ENCODE results near the gene GPHN. TPM values are rescaled to one million over a fixed set of nuclear protein-coding genes. Genes with fewer than 3 reads are reported as not detected.

Gene GPHN
- polyA plus RNA-seq, 3 donors, result 82.6 to 84.4 (median 83.7) TPM

DNA sequence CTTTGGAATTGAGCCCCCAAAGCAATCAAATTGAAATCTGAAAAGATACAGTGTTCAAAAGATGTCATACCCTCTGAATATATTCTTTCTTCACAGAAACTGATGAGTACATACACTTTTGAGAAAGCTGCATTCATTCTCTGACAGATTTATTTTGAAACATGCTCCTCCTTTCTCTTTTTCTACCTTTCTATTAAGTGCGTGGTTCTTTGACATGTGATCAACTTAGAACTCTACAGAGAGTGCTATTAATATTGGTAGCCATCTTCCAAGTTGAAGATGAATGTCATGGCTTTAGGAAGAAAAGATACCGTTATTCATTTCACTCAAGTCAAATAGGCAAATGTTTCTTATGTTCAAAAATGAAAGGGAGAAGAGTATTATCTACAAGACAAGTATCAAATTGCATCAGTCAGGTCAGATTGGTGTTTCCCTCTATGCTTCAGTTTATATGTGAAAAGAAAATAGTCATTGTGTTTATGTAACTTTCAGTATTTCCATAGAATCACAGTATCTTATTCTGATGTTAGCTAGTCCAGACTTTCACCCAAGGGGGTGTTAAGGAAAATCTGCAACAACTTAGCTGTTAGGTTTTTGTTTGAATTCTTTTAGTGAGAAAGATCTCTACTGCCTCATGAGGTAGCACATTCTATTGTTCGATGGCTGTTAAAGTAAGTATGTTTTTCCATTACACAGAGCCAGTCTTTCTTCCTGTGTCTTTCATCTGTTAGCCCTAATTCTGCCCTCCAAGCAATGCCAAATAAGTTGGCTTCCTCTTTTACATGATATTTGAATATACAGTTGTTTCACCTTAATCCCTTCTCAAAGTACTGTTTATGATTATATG is 625.9 kb downstream of the GPHN start:
- no peak for DNase-seq (ENCODE audit: low read depth in 3 of 3, low spot score in 2 of 3)

DNA sequence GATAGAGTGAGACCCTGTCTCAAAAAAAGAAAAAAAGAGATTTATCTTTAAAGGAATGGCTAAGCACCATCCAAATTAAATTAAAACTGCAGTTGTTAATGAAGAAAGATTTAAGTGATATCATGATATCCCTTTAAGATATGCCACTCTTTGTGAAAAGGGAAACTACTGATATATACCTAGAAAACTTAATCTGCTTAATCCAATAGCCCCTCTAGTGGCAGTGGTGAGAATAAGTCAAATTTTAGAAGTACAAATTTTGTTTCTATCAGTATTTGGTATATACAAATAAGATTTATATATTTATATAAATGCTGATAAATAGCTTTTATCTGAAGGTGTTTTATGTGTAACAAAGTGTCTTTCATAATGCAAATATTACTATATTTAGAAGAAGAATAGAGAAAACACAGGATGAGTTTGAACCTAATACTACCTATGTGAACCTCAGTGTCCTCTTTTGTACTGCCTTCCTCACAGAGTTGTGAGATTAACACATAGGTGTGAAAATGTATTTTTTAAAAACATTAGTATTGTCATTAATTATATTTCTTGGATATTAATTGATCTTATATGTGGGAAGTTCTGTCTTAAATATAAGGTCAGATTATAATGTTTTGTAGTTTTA is 629.9 kb downstream of the GPHN start:
- DNase-seq (ENCODE audit: low read depth in 3 of 3, low spot score in 2 of 3), result no peak

DNA sequence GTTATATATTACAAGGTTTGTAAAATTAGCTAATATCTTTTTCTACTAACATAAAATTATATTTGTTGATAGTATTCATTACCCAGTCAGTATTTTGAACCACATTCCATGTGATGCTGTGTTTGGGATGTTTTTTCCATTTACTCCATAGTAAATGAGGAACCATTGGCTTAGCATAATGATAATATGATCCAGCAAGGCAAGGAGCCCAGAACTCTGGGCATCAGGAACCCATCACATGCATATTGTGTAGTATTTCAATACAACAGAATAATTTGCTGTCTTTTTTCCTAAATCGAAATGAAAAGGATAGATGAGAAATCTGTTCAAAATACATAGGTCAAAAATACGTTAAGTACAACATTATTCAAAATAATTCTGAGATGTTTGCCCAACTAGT is 632.6 kb downstream of the GPHN start:
- no peak for DNase-seq (ENCODE audit: low read depth in 3 of 3, low spot score in 2 of 3)

DNA sequence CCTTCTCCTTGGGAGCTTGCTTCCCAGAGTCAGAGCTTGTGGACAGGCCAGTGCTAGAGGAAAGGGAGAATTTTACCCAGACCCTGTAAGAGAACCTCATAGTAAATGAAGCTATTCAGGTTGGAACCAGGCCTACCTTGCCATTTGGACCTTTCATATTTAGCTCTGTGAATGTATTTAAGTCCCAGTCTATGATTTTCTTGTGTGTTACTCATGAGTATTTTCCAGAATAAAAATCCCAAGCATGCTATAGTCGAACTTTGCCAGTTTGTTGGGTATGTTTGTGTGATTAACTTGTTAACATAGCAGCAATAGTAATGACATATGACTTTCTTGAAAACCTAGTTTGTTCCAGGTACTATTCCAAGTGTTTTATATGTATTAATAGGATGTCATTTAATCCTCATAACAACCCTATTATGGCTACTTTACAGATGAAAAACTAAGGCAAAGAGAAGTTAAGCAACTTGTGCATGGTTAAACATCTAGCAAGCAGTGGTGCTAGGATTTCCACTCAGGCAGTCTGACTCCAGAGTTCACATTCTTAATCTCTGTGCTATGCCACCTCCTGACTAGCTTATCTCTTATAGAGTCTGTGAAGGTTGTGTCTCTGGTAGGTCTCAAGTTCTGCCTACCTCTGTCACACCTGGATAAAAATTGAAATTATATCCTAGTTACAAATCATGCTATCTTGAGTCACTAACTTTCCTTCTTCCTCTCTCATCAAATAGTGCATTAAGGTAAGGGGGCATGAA is 633.4 kb downstream of the GPHN start:
- no peak for DNase-seq (ENCODE audit: low read depth in 3 of 3, low spot score in 2 of 3)

DNA sequence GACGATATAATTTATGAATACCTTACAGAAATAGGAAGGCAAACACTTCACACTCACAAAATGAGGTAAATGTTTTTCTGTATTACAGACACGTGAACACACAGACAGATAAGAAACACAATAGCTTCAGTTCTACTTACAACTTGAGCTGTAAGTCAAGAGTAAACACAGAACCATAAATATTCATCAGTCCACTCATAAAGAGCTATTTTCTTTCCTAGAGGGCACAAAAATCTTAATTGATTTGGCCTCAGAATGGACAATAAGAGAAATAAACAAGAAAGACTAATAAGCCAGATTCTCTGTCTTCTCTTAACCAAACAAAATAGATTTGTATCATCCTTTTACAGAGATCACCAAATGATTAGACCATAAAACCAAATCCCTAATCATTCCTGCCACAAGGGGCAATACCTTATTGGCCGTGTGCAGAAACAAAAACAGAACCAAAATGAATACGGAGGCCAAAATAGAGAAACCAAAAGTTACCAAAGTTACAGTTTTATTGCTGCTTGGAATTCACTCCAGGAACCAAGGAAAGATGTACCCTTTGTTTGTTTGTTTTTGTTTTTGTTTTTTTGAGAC is 643.2 kb downstream of the GPHN start:
- no peak for DNase-seq (ENCODE audit: low read depth in 3 of 3, low spot score in 2 of 3)

DNA sequence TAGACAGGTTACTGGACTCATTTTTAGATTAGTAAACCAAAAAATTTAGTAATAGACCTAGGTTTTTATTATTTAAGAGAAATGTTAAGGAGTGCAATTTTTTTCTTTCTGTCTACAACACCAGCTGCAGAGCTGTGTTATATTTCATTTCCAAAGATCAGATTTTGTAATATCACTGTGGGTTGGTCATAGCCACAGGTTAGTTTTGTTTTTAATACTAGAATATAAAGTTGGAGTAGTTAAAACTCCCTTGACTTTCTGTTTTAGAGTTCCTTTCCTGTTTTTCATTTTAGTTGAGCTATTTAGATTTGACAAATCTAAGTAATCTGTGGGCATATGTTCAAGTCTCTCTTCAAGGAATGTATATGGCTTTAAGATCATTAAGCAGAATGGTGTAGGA is 650.6 kb downstream of the GPHN start:
- DNase-seq (ENCODE audit: low read depth in 3 of 3, low spot score in 2 of 3), result no peak

DNA sequence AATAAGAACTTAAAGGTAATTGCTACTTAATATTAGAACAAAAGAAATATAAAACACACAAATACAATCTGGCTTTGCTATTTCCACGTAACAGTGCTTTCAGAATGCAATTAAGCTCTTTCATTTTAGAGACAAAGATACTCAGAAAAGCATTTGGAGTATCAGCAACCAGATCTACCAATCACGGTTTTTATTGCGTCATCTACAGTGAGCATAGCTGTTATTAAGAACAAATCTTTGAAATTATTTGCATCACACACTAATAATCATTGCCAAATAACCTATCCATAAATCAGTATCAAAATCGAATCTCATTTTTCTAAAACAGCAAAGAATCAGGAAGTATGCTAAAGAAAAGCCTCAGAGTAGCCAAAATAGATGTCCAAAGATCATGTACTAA is 654.4 kb downstream of the GPHN start:
- DNase-seq (ENCODE audit: low read depth in 3 of 3, low spot score in 2 of 3), result no peak

DNA sequence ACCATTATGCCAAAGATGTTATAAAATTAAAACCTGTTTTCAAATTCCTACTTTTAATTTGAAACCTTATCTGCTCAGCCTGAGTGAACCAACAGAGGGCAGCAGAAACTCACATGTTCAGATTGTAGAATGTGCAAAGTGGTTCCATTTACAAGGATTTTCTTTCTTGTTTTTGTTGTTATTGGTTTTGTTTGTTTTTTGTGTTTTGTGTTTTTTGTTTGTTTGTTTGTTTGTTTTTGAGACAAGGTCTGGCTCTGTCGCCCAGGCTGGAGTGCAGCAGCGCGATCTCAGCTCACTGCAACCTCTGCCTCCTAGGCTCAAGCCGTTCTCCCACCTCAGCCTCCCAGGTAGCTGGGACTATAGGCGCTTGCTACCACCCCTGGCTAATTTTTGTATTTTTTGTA is 658.5 kb downstream of the GPHN start:
- DNase-seq (ENCODE audit: low read depth in 3 of 3, low spot score in 2 of 3), result peak; percentile 15 to 21 (median 16)

DNA sequence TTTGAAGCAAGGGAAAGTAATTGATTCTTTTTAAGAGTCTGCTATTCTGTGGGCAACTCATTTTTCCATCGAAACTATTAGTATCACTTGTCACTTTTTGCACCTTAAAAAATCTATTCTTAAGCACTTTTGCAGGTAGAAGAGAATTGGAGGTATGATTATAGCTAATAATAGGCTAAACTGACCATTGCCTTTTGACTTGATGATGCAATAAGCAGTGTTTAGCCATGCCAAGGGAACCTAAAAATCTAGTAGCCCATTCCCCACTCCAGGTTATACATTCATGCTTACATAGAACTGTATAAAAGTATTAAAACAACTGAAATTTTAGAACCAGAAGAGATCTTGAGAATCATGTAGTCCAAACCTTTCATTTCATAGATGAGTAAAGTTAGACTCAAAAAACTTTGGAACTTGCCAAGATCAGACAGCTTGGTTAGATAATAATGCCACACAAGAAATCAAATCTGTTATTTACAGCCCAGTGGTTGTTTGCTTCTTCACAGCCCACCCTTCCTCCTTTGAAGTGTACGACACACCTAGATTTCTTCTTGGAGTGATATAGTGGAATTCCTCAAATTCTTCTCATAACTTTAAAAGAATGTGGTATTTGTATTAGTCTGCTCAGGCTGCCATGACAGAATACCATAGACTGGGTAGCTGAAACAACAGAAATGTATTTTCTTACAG is 659.6 kb downstream of the GPHN start:
- no peak for DNase-seq (ENCODE audit: low read depth in 3 of 3, low spot score in 2 of 3)

DNA sequence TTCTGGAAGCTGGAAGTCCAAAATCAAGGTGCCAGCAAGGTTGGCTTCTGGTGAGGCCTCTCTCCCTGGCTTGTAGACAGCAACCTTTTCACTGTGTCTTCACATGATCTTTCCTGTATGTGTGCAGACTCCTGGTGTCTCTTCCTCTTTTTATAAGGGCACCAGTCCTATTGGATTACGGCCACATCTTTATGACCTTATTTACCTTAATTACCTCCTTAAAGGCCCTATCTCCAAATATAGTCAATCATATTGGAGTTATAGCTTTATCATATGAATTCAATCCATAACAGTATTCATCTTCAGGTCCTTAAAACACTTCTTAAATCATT is 660.1 kb downstream of the GPHN start:
- no peak for DNase-seq (ENCODE audit: low read depth in 3 of 3, low spot score in 2 of 3)

DNA sequence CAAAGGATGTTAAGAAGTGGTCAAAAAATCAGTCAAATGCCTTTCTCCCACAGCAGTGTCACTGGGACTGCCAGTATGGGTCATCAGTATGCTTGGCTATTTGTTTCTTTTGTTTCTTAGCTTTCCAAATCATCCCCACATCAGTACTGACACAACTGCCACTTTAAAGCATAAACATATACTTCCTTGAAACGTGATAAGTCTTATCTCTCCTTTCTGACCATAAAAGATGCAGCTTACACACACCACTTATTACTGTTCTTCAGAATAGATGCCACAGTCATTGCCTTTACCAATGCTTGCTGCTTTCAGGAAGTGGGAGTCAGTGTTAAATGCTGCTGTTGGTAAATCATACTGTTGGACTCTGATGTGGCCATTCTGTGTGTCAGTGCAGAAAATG is 662.7 kb downstream of the GPHN start:
- DNase-seq (ENCODE audit: low read depth in 3 of 3, low spot score in 2 of 3), result no peak

DNA sequence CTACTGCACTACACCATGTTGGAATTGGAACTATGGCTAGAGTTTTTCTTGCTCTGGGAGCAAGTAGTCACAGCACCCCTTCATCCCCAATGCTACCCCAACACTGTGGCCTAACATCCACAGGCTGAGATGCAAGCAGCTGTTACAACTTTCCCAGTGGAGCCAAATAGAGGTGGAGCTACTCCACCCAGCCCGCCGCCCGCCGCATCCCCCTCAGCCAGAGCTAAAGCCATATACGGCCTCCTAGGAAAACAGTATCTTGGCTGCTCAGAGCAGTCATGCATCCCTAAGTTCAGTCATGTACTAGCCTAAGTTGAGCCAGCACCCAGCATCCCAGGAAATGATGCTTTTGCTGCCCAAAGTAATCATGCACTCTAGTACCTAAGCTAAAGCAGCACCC is 664.1 kb downstream of the GPHN start:
- DNase-seq (ENCODE audit: low read depth in 3 of 3, low spot score in 2 of 3), result no peak

DNA sequence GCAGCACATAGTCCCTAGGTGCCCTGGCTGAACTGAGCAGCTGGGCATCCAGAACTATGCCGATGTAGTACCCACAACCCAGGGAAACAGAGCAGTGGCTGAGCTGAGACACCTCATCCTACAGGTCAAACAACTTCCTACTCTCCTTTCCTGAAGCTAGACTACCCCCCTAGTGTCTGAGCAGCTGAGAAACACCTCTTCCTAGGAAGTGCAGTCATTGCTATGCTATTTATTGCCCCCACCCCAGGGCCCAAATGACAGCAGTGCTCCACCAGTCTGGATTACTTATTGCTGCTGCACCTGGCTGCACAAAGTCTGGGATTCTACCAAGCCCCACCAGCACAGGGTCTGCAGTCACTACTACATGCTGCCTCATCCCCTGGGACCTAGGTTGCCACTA is 664.6 kb downstream of the GPHN start:
- DNase-seq (ENCODE audit: low read depth in 3 of 3, low spot score in 2 of 3), result no peak

DNA sequence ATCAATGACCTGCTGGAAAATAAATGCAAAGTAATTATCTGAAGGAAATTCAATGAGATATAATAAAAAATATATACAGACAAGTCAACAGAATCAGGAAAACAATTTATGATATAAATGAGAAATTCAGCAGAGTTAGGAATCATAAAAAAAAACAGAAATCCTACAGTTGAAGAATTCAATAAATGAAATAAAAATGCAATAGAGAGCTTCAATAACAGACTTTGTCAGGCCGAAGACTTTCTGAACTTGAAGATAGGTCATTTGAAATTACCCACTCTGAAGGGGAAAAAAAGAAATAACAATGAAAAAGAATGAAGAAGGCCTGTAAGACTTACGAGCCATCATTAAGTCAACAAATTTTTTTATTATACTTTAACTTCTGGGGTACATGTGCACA is 665.8 kb downstream of the GPHN start:
- DNase-seq (ENCODE audit: low read depth in 3 of 3, low spot score in 2 of 3), result no peak

DNA sequence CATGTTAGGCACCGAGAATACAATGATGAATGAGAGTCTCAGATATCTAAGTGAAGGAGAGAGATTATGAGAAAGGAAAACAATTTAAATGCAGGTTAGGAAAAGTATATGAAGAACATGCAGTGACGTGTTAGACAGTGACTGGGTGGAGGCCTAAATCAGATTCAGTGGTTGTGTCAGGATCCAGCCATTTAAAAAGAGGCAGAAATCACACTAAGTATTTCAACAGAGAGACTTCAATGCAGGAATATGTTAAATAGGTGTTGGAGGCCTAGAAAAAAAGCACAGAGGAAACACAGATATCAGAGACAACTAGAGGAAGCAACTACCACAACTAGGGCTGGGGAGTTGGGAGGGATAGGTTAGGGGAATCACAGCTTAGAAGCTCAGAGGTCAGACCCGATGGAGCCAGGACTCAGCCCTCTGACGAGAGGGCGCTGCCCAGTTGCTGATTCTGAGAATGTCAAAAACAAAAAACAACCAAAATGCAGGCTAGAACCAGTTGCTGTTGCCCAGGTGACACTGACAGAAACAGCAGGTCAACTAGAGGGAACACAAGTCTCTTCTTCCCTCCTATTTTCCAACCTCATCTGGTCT is 678.3 kb downstream of the GPHN start:
- no peak for DNase-seq (ENCODE audit: low read depth in 3 of 3, low spot score in 2 of 3)

DNA sequence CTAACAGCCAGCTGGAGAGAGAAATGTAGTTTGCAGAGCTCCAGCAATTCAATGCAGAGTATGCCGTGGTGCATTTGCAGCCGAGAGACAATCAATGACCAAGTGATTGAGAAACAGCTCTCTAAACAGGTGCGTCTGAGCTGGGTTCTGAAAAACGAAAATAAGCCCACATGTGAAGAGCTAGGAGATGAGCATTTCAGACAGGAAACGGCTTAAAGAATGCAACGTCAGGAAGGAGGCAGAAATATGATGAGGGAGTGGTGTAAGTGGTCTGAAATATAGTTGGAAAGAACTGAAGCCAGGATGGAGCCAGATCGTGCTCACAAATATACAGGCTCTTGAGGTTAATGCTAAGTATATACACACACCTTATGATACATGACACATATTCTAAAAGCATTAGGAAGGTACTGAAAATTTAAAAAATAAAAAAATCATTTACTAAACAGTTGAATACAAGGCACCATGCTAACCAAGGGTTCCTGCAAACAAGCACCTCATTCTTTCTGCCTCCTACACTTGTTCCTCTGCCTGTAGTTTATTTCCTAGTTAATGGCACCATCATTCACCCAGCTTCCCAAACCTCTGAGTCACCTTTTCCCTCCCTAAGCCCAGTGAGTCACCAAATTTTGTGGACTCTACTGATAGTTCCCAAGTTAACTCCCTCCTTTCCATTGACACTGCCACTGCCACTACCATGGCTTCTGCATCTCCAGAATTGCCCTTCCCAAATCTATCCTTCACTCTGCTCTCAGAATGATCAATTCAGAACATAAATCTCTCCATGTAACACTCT is 679.0 kb downstream of the GPHN start:
- no peak for DNase-seq (ENCODE audit: low read depth in 3 of 3, low spot score in 2 of 3)

DNA sequence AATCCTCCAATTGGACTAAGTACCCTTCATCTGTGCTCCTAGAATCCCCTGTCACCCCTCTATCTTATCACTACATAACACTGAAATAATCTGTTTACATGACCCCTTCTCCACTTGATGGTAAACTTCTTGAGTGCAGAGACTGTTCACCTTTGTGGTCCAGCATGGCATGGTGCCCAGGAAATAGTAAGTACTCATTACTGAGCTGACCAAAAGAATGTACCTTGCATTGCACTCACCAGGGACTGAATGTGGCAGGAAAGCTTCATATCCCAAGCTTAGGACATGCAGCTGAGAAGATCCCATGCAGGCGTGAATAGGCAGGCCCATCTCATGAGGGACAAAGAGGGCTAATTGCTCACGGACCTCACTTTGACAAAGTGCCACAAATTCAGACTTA is 679.9 kb downstream of the GPHN start:
- no peak for DNase-seq (ENCODE audit: low read depth in 3 of 3, low spot score in 2 of 3)

DNA sequence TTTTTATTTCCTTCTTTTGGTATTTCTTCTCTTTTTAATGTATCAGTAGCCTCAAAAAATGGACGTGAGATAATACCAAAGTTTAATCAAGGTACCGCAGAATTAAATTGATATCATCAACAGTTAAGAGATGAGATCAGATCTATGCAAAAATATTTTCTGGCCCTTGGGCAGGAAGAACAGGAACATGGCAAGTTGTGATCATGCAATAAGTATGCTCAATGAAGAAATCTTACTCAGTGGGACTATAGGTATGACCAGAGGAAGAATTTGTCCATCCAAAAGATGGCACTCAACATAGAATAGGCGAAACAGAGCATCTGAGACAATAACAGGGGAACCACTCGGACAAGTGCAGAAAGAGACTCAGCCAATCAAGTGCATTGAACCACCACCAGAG is 680.4 kb downstream of the GPHN start:
- DNase-seq (ENCODE audit: low read depth in 3 of 3, low spot score in 2 of 3), result no peak

DNA sequence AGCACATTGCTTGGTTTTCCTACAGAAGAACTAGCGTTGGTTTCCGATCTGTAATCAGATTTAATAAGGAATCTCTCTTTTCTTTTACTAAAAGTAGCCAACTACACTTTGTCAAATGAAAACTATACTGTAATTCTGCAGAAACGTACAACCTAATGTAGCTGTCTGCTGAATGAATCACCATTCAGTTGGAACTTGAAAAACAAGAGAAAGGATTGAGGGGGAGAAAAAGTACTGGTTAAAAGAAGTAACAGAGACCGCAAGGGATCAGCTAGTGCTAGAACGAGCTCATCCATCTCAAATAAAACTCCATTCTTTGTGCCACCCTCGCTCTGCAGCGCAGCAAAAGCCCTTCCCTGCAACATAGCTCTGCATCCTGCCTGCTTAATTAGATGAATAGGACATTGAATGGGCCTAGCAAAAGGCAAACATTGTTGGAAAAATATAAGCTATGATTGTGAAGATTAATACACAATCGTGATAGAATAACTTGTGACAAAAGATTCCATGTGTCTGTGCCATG is 683.9 kb downstream of the GPHN start:
- DNase-seq (ENCODE audit: low read depth in 3 of 3, low spot score in 2 of 3), result no peak
